Fibroblast of lung (primary cell): ENCODE measurements around the gene MAT2A. TPM values are rescaled to one million over a fixed set of nuclear protein-coding genes. Genes with fewer than 3 reads are reported as not detected.
A peak's percentile ranks its signal among the peaks of the same experiment; 100 is the strongest.

ENCODE experiments used
- DNase-seq, 2 donors: peaks; one replicate each; pipeline versions ENCODE4 v3.0.0 to v3.0.0-alpha.2; 2010; ENCODE audit warnings: low read depth in 2 of 2
- H2AFZ ChIP-seq: 2 replicates; pipeline ENCODE4 v1.5.1; 2012; ENCODE audit warnings: low read length, control low read depth, inconsistent platforms
- H3K27ac ChIP-seq: 2 replicates; pipeline ENCODE4 v1.5.1; 2011; ENCODE audit warnings: low read length, control low read depth; ENCODE audit not compliant: insufficient read depth
- H3K27me3 ChIP-seq: 2 replicates; pipeline ENCODE4 v1.5.1; 2011; ENCODE audit warnings: mild to moderate bottlenecking, low read length; ENCODE audit not compliant: control insufficient read depth, insufficient read depth
- H3K36me3 ChIP-seq: 2 replicates; pipeline ENCODE4 v1.5.1; 2011; ENCODE audit warnings: low read length; ENCODE audit not compliant: control insufficient read depth, insufficient read depth
- H3K4me1 ChIP-seq: 2 replicates; pipeline ENCODE4 v1.5.1; 2011; ENCODE audit warnings: low read length; ENCODE audit not compliant: control insufficient read depth, insufficient read depth; ENCODE audit errors: extremely low read depth
- H3K4me2 ChIP-seq: 2 replicates; pipeline ENCODE4 v1.5.1; 2011; ENCODE audit warnings: low read length, control low read depth; ENCODE audit not compliant: insufficient read depth; ENCODE audit errors: extremely low read depth
- H3K4me3 ChIP-seq, 4 experiments: fragments of 200-600 bp in 1 of 4; sonication (generic) in 1 of 4; replicated peaks in 1 of 4; 2 replicates each; pipeline ENCODE4 v1.5.1; 2011 to 2016; ENCODE audit warnings: low read length in 4 of 4, low read depth in 3 of 4, mild to moderate bottlenecking in 3 of 4, control low read depth in 2 of 4, inconsistent platforms in 1 of 4, mixed read lengths in 1 of 4; ENCODE audit not compliant: insufficient read depth in 1 of 4; ENCODE audit errors: control extremely low read depth in 1 of 4
- H3K79me2 ChIP-seq: 2 replicates; pipeline ENCODE4 v1.5.1; 2012; ENCODE audit warnings: mild to moderate bottlenecking, low read length, inconsistent platforms; ENCODE audit not compliant: control insufficient read depth, insufficient read depth
- H3K9ac ChIP-seq: 2 replicates; pipeline ENCODE4 v1.5.1; 2011; ENCODE audit warnings: mild to moderate bottlenecking, low read length, control low read depth; ENCODE audit not compliant: insufficient read depth
- H3K9me3 ChIP-seq: 2 replicates; pipeline ENCODE4 v1.5.1; 2012; ENCODE audit warnings: low read depth, low read length; ENCODE audit not compliant: control insufficient read depth, insufficient read depth
- H4K20me1 ChIP-seq: 2 replicates; pipeline ENCODE4 v1.5.1; 2011; ENCODE audit warnings: low read length; ENCODE audit not compliant: control insufficient read depth, insufficient read depth; ENCODE audit errors: extremely low read depth
- CTCF ChIP-seq, 2 donors: IDR thresholded peaks in 1 of 2; conservative IDR thresholded peaks in 1 of 2; 1 replicate in 1 of 2; 2 replicates in 1 of 2; pipeline ENCODE4 v1.5.1; 2011 to 2012; ENCODE audit warnings: low read length in 2 of 2, control low read depth in 1 of 2, inconsistent platforms in 1 of 2, low read depth in 1 of 2, mild to moderate bottlenecking in 1 of 2
- EZH2 ChIP-seq: IDR thresholded peaks from 2 replicates; pipeline ENCODE4 v1.5.1; 2012; ENCODE audit warnings: low read length, control low read depth, mild to moderate bottlenecking; ENCODE audit errors: missing control alignments
- polyA plus RNA-seq, 2 donors: library from polyadenylated mRNA; depleted of rRNA in 1 of 2; stranded (reverse) in 1 of 2; unstranded in 1 of 2; fragments of >200 nt; gene quantifications; 2 replicates each; pipeline ENCODE4 v1.2.1, GENCODE V29; 2011 to 2012; ENCODE audit warnings: missing spikeins in 1 of 2
- total RNA-seq: library from RNA; depleted of rRNA; stranded (reverse); fragments of >200 nt; gene quantifications from 2 replicates; pipeline ENCODE4 v1.2.1, GENCODE V29; 2014

Gene MAT2A
- total and polyA plus RNA-seq, 2 donors (not counting 1 experiment from before 2014, with no cell fraction given) = 270 to 334 TPM

GRCh38 chr2:85580206-85580605 lies 41.2 kb downstream of the MAT2A start:
- H3K27me3 ChIP-seq = no peaks in the 10 kb centered on the region
- no peak overlapping the region for H3K4me3 ChIP-seq
- no peak for TF ChIP-seq EZH2
- TF ChIP-seq CTCF (conservative IDR thresholded peaks at IDR 0.05 in 1 of 2, IDR thresholded peaks at IDR 0.05 in 1 of 2; ENCODE audit: low read depth in 1 of 2, low read length in 2 of 2) = no peak
- H3K9me3 ChIP-seq = no peaks in the 10 kb centered on the region
- no peak overlapping the region for H3K27ac ChIP-seq
- H3K4me2 ChIP-seq = no peak overlapping the region
- no peak overlapping the region for H3K9ac ChIP-seq
- no peak overlapping the region for H2AFZ ChIP-seq
- H3K36me3 ChIP-seq = no peaks in the 10 kb centered on the region
- H4K20me1 ChIP-seq = no peaks in the 10 kb centered on the region
- peaks cover 26% of the 10 kb centered on the region for H3K4me1 ChIP-seq
- no peaks in the 10 kb centered on the region for H3K79me2 ChIP-seq
- DNase-seq = no peak

GRCh38 chr2:85582492-85582891 lies 43.5 kb downstream of the MAT2A start:
- Histone ChIP-seq H3K4me1 (peaks cover 34% of the 10 kb centered on the region), H4K20me1 (no peaks in the 10 kb centered on the region), H3K4me3 (no peak overlapping the region), H2AFZ (no peak overlapping the region), H3K27me3 (no peaks in the 10 kb centered on the region), H3K79me2 (no peaks in the 10 kb centered on the region), H3K9ac (no peak overlapping the region), H3K27ac (no peak overlapping the region), H3K9me3 (no peaks in the 10 kb centered on the region), H3K36me3 (no peaks in the 10 kb centered on the region), H3K4me2 (no peak overlapping the region)
- DNase-seq = no peak
- no peak for TF ChIP-seq EZH2
- TF ChIP-seq CTCF (conservative IDR thresholded peaks at IDR 0.05 in 1 of 2, IDR thresholded peaks at IDR 0.05 in 1 of 2; ENCODE audit: low read depth in 1 of 2, low read length in 2 of 2) = no peak

GRCh38 chr2:85583667-85584353 lies 44.8 kb downstream of the MAT2A start:
- Histone ChIP-seq H3K27ac (peak overlapping the region; percentile 8), H2AFZ (no peak overlapping the region), H3K9ac (peak overlapping the region; percentile 75), H3K79me2 (no peaks in the 10 kb centered on the region), H3K4me2 (peak overlapping the region; percentile 20), H4K20me1 (no peaks in the 10 kb centered on the region), H3K36me3 (no peaks in the 10 kb centered on the region), H3K27me3 (no peaks in the 10 kb centered on the region), H3K4me1 (peaks cover 31% of the 10 kb centered on the region), H3K9me3 (no peaks in the 10 kb centered on the region), H3K4me3 (peak overlapping the region; percentile 10 to 70 (median 53))
- DNase-seq = peak in 1 of 2 donors; percentile 14
- no peak for TF ChIP-seq CTCF (conservative IDR thresholded peaks at IDR 0.05 in 1 of 2, IDR thresholded peaks at IDR 0.05 in 1 of 2; ENCODE audit: low read depth in 1 of 2, low read length in 2 of 2)
- no peak for TF ChIP-seq EZH2
